K562 (cell line): ENCODE data around the gene CHMP2A. TPM values are rescaled to one million over a fixed set of nuclear protein-coding genes. Genes with fewer than 3 reads are reported as not detected.
A peak's percentile ranks its signal among the peaks of the same experiment; 100 is the strongest.

Experiments used
- ATF7 ChIP-seq: fragments of 450-650 bp; IDR thresholded peaks from 2 replicates; pipeline ENCODE4 v1.7.1; 2014; ENCODE audit warnings: mild to moderate bottlenecking, moderate library complexity
- ERF ChIP-seq: fragments of 450-650 bp; formaldehyde crosslinking; IDR thresholded peaks from 2 replicates; pipeline ENCODE4 v1.4.0; 2020; ENCODE audit warnings: mild to moderate bottlenecking, mixed read lengths
- ESRRA ChIP-seq: fragments of 450-650 bp; IDR thresholded peaks from 2 replicates; pipeline ENCODE4 v1.6.1; 2014; ENCODE audit warnings: low read depth, mild to moderate bottlenecking, moderate library complexity, borderline replicate concordance
- GATAD2A ChIP-seq: fragments of 450-650 bp; IDR thresholded peaks from 2 replicates; pipeline ENCODE4 v1.6.1; 2017
- KLF16 ChIP-seq: IDR thresholded peaks from 2 replicates; pipeline ENCODE4 v1.6.1; 2016; ENCODE audit warnings: antibody characterized with exemption
- MAX ChIP-seq: sonication (generic); formaldehyde crosslinking; IDR thresholded peaks from 2 replicates; pipeline ENCODE4 v1.9.0; 2022; ENCODE audit warnings: mild to moderate bottlenecking, missing genetic modification reagents
- NFIC ChIP-seq: fragments of 450-650 bp; IDR thresholded peaks from 2 replicates; pipeline ENCODE4 v1.6.1; 2017; ENCODE audit warnings: mild to moderate bottlenecking, inconsistent platforms
- RNF2 ChIP-seq: sonication (generic); IDR thresholded peaks from 2 replicates; pipeline ENCODE4 v1.6.1; 2016
- THRA ChIP-seq: fragments of 450-650 bp; IDR thresholded peaks from 2 replicates; pipeline ENCODE4 v1.6.1; 2017; ENCODE audit warnings: mild to moderate bottlenecking, moderate library complexity
- USF2 ChIP-seq: sonication (generic); formaldehyde crosslinking; IDR thresholded peaks from 2 replicates; pipeline ENCODE4 v1.5.0; 2020; ENCODE audit warnings: missing genetic modification reagents
- ZNF253 ChIP-seq: fragments of 250-450 bp; sonication (Bioruptor Pico); conservative IDR thresholded peaks from 2 replicates; pipeline ENCODE4 v1.6.1; 2021; ENCODE audit warnings: mild to moderate bottlenecking
- ZNF280B ChIP-seq: fragments of 250-450 bp; sonication (Bioruptor Pico); IDR thresholded peaks from 2 replicates; pipeline ENCODE4 v1.5.1; 2021; ENCODE audit warnings: mild to moderate bottlenecking
- ZNF318 ChIP-seq, 2 experiments: fragments of 450-650 bp; IDR thresholded peaks; 2 replicates each; pipeline ENCODE4 v1.6.1; 2016; ENCODE audit warnings: mild to moderate bottlenecking in 2 of 2, borderline replicate concordance in 1 of 2, low read depth in 1 of 2, moderate library complexity in 1 of 2
- ZNF668 ChIP-seq: fragments of 250-450 bp; sonication (Bioruptor Pico); IDR thresholded peaks from 2 replicates; pipeline ENCODE4 v1.8.0; 2022; ENCODE audit warnings: mild to moderate bottlenecking, inconsistent platforms
- ZNF766 ChIP-seq: fragments of 200-800 bp; sonication (Bioruptor generic); conservative IDR thresholded peaks from 2 replicates; pipeline ENCODE4 v1.6.1; 2016; ENCODE audit warnings: missing genetic modification characterization, missing compliant biosample characterization
- polyA plus RNA-seq, 8 experiments: library from polyadenylated mRNA; depleted of rRNA in 4 of 8; stranded (reverse) in 5 of 8; unstranded in 3 of 8; fragments of >200 nt; fragmentation: Nextera tagmentation in 2 of 8; fragmentation: Illumina TruSeq in 1 of 8; extraction: Ambion mirVana in 2 of 8; extraction: Trizol in 1 of 8; gene quantifications; 2 replicates each; pipeline versions ENCODE4 v1.2.1 to v1.2.3, GENCODE V29; 2011 to 2014; ENCODE audit warnings: inconsistent platforms in 1 of 8, missing spikeins in 1 of 8
- total RNA-seq, 7 experiments: library from RNA; depleted of rRNA in 6 of 7; stranded (reverse); fragments of >200 nt in 6 of 7; fragmentation: Illumina TruSeq in 2 of 7; extraction: Trizol in 2 of 7; gene quantifications; 2 replicates each; pipeline versions ENCODE4 v1.2.1 to v1.2.3, GENCODE V29; 2011 to 2021; ENCODE audit warnings: low replicate concordance in 1 of 7

Gene CHMP2A
- total and polyA plus RNA-seq, 9 of the 15 experiments (the other 6 are each of a cell fraction or from before 2014, with no cell fraction given) = 57.6 to 159 (median 87.2) TPM

GRCh38 chr19:58584498-58585441 is 29.9 kb upstream of the CHMP2A start (continued):
- TF ChIP-seq ZNF318 (IDR thresholded peaks at IDR 0.05; ENCODE audit: borderline replicate concordance in 1 of 2, low read depth in 1 of 2) (peak in 1 of 2 experiments; percentile 60; a peak in 2 of 4 replicates), RNF2 (peak; percentile 94), ZNF253 (CRISPR knock-in tag) (no peak), USF2 (CRISPR knock-in tag) (no peak; the same call in 1 of the 2 replicates), ESRRA (peak; percentile 85; the same call in 1 of the 2 replicates), THRA (no peak), MAX (CRISPR knock-in tag) (peak; percentile 33; the same call in 1 of the 2 replicates), GATAD2A (0 out of 2 replicates have a peak, but pooled peaks have one; percentile 45), ZNF668 (CRISPR knock-in tag) (no peak), NFIC (no peak), ZNF766 (CRISPR knock-in tag) (peak; percentile 78; the same call in 1 of the 2 replicates), ERF (CRISPR knock-in tag) (no peak), KLF16 (peak; percentile 91), ZNF280B (CRISPR knock-in tag) (no peak), ATF7 (peak; percentile 41; the same call in 1 of the 2 replicates)
